Measurements from ENCODE around the gene KLHL29.

DNA sequence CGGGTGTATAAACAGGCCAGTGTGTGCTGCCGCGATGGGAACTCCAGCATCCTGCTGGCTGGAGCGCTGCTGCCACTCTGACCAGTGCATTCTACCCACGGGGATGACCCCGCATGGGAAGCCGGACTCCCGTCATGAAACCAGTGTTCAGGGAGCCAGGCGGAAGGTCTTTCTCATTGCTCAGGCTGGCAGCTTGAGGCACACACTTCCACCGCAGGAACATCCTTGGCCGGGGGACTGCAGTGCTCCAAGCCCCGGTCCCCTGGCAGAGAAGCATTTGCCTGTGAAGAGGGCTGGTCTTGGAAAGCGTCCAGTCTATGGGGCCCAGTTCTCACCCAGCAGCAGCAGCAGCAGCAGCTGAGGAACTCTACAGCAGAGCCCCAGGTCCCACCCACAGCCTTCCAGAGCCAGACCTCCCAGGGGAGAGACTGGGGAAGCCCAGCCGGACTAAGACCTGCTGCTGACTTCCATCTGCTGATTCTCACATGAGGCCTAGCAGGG, 235.9 kb downstream of the KLHL29 start:
- TF ChIP-seq, protein P1, sequence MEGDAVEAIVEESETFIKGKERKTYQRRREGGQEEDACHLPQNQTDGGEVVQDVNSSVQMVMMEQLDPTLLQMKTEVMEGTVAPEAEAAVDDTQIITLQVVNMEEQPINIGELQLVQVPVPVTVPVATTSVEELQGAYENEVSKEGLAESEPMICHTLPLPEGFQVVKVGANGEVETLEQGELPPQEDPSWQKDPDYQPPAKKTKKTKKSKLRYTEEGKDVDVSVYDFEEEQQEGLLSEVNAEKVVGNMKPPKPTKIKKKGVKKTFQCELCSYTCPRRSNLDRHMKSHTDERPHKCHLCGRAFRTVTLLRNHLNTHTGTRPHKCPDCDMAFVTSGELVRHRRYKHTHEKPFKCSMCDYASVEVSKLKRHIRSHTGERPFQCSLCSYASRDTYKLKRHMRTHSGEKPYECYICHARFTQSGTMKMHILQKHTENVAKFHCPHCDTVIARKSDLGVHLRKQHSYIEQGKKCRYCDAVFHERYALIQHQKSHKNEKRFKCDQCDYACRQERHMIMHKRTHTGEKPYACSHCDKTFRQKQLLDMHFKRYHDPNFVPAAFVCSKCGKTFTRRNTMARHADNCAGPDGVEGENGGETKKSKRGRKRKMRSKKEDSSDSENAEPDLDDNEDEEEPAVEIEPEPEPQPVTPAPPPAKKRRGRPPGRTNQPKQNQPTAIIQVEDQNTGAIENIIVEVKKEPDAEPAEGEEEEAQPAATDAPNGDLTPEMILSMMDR (IDR thresholded peaks at IDR 0.05 in 2 of 3, conservative IDR thresholded peaks at IDR 0.05 in 1 of 3; ENCODE audit: borderline replicate concordance in 1 of 3, insufficient read depth in 1 of 3, low read depth in 2 of 3, low read length in 2 of 3) = no peak
- TF ChIP-seq POLR2AphosphoS5 (IDR thresholded peaks at IDR 0.05; ENCODE audit: low read depth, low read length) (no peak), EZH2phosphoT487 (IDR thresholded peaks at IDR 0.05; ENCODE audit: borderline replicate concordance) (no peak), ZNF274 (IDR thresholded peaks at IDR 0.05; ENCODE audit: low read depth, low read length) (no peak), EZH2 (IDR thresholded peaks at IDR 0.05) (no peak), POLR2A (IDR thresholded peaks at IDR 0.05; ENCODE audit: borderline replicate concordance, extremely low read depth, insufficient read depth, insufficient read length) (no peak), FOSL1 (IDR thresholded peaks at IDR 0.05; ENCODE audit: low read depth) (no peak), YY1 (IDR thresholded peaks at IDR 0.05; ENCODE audit: extremely low read depth, insufficient replicate concordance, low read depth, low read length) (no peak), SIN3A (IDR thresholded peaks at IDR 0.05; ENCODE audit: low read depth) (no peak), JUND (IDR thresholded peaks at IDR 0.05) (no peak), TCF7L2 (IDR thresholded peaks at IDR 0.05; ENCODE audit: borderline replicate concordance, extremely low read depth, insufficient read depth, insufficient read length) (no peak), RAD21 (IDR thresholded peaks at IDR 0.05; ENCODE audit: low read depth) (no peak), CEBPB (IDR thresholded peaks at IDR 0.05; ENCODE audit: low read depth) (no peak)
- TF ChIP-seq, protein P2, sequence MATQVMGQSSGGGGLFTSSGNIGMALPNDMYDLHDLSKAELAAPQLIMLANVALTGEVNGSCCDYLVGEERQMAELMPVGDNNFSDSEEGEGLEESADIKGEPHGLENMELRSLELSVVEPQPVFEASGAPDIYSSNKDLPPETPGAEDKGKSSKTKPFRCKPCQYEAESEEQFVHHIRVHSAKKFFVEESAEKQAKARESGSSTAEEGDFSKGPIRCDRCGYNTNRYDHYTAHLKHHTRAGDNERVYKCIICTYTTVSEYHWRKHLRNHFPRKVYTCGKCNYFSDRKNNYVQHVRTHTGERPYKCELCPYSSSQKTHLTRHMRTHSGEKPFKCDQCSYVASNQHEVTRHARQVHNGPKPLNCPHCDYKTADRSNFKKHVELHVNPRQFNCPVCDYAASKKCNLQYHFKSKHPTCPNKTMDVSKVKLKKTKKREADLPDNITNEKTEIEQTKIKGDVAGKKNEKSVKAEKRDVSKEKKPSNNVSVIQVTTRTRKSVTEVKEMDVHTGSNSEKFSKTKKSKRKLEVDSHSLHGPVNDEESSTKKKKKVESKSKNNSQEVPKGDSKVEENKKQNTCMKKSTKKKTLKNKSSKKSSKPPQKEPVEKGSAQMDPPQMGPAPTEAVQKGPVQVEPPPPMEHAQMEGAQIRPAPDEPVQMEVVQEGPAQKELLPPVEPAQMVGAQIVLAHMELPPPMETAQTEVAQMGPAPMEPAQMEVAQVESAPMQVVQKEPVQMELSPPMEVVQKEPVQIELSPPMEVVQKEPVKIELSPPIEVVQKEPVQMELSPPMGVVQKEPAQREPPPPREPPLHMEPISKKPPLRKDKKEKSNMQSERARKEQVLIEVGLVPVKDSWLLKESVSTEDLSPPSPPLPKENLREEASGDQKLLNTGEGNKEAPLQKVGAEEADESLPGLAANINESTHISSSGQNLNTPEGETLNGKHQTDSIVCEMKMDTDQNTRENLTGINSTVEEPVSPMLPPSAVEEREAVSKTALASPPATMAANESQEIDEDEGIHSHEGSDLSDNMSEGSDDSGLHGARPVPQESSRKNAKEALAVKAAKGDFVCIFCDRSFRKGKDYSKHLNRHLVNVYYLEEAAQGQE (IDR thresholded peaks at IDR 0.05; ENCODE audit: low read depth) = no peak
